ENCODE data around the gene CYTH4.

DNA sequence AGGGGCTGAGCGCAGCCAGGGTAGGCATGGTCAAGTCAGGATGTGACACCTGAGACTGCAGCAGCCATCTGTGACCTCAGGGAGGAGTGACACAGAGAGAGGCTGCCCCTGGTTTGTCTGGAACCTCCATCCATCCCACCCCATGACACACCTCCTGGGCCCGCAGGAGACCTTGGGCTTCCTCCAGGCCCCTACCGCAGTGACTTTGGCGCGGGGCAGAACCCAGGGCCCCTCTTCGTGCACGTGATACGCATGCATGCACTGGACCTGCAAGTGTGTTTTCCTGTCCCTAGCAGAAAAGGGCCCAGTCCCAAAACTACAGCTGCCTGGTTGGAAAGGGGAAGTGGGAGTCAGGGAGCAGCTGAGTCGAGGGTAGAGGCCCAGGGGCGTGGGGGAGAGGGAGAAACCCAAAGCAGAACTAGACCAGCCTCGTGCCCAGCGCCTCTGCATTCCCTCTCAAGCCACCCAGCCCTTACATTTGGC, 7.9 kb upstream of the CYTH4 start:
- TF ChIP-seq, protein P1, sequence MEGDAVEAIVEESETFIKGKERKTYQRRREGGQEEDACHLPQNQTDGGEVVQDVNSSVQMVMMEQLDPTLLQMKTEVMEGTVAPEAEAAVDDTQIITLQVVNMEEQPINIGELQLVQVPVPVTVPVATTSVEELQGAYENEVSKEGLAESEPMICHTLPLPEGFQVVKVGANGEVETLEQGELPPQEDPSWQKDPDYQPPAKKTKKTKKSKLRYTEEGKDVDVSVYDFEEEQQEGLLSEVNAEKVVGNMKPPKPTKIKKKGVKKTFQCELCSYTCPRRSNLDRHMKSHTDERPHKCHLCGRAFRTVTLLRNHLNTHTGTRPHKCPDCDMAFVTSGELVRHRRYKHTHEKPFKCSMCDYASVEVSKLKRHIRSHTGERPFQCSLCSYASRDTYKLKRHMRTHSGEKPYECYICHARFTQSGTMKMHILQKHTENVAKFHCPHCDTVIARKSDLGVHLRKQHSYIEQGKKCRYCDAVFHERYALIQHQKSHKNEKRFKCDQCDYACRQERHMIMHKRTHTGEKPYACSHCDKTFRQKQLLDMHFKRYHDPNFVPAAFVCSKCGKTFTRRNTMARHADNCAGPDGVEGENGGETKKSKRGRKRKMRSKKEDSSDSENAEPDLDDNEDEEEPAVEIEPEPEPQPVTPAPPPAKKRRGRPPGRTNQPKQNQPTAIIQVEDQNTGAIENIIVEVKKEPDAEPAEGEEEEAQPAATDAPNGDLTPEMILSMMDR (IDR thresholded peaks at IDR 0.05) = no peak
- TF ChIP-seq POLR2A (IDR thresholded peaks at IDR 0.05) = no peak

All from lower leg skin (tissue), 3 donors.